AG09309 (cell line): Measurements from ENCODE around the gene CETN1.

Source experiments
- DNase-seq: peaks from one replicate; pipeline ENCODE4 v3.0.0-alpha.2; 2010; ENCODE audit warnings: low read depth
- H3K4me3 ChIP-seq: 2 replicates; pipeline ENCODE4 v1.5.1; 2011; ENCODE audit warnings: mild to moderate bottlenecking, low read depth, low read length, moderate library complexity; ENCODE audit not compliant: control insufficient read depth
- TF ChIP-seq, protein P1 (sequence below): IDR thresholded peaks from 2 replicates; pipeline ENCODE4 v1.5.1; 2011; ENCODE audit warnings: mild to moderate bottlenecking, low read depth, low read length, inconsistent platforms; ENCODE audit not compliant: insufficient read depth, control insufficient read depth; ENCODE audit errors: missing control alignments

CETN1 gene

DNA sequence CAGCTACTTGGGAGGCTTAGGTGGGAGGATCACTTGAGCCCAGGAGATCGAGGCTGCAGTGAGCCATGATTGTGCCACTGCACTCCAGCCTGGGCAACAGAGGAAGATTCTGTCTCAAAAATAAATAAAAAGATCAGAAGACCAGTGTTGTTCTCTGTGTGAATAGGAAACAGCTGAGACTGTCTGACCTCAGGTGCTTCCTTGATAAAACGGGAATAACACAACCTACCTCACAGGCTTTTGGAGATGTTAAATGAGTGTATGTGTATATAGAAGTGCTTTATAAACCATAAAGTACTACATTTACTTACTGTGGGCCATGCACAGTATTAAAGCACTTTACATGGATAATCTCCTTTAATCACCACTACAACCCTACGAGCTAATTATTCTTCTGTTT lies 9.9 kb upstream of the CETN1 start:
- H3K4me3 ChIP-seq: no peak overlapping the region
- TF ChIP-seq, protein P1, sequence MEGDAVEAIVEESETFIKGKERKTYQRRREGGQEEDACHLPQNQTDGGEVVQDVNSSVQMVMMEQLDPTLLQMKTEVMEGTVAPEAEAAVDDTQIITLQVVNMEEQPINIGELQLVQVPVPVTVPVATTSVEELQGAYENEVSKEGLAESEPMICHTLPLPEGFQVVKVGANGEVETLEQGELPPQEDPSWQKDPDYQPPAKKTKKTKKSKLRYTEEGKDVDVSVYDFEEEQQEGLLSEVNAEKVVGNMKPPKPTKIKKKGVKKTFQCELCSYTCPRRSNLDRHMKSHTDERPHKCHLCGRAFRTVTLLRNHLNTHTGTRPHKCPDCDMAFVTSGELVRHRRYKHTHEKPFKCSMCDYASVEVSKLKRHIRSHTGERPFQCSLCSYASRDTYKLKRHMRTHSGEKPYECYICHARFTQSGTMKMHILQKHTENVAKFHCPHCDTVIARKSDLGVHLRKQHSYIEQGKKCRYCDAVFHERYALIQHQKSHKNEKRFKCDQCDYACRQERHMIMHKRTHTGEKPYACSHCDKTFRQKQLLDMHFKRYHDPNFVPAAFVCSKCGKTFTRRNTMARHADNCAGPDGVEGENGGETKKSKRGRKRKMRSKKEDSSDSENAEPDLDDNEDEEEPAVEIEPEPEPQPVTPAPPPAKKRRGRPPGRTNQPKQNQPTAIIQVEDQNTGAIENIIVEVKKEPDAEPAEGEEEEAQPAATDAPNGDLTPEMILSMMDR: no peak
- DNase-seq: no peak

DNA sequence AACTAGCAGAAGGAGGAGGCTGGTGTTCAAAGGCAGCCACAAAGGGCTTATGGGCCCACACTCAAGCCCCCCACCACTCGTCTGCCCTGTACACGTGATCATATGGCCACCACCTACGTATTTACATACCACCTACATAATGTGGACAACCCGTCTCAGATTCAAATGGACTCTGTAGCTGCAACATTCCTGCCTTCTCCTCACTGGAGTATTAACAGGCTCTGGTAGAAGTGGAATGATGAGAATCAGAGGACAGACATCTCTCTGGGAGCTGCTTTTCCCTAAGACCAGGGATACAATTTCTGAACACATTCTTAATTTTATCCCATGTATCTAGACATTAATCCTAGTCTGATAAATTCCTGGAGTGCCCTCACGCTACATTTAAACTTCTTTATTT lies 9.5 kb upstream of the CETN1 start:
- TF ChIP-seq, protein P1: no peak
- DNase-seq: no peak
- no peak overlapping the region for H3K4me3 ChIP-seq

DNA sequence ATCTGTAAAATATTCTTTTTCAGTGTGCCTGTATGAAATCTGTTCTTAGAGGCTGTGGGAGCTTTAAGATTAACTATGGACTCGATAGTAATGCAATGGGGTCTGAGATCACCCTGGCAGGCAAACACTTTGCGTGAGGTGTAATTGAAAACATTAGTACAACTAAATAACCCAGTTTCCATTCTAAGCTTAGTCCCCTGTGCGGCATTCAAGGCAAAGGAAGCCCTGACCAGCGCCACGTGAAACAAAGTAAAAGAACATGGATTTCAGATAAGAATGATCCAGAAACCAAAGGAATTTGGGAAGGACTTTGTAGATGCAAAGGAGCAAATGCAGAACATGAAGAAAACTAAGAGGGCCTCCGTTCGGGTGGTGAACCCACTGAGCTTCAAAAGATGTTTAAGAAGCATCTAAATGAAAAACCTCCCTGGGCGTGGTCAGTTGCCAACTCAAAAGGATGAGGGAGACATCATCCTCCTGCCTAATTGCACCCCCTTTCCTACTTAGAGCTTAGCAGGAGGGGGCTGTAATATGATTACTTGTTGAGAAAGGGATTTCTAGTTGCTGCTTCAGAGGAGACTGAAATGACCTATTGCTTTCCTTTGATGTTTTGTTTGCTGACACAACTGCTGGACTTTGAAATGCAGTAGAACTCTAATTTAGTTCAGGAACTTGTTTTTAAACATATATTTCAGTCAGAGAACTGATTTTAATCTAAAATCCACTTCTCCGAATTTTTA lies 7.9 kb upstream of the CETN1 start:
- no peak overlapping the region for H3K4me3 ChIP-seq
- TF ChIP-seq, protein P1: no peak
- no peak for DNase-seq

DNA sequence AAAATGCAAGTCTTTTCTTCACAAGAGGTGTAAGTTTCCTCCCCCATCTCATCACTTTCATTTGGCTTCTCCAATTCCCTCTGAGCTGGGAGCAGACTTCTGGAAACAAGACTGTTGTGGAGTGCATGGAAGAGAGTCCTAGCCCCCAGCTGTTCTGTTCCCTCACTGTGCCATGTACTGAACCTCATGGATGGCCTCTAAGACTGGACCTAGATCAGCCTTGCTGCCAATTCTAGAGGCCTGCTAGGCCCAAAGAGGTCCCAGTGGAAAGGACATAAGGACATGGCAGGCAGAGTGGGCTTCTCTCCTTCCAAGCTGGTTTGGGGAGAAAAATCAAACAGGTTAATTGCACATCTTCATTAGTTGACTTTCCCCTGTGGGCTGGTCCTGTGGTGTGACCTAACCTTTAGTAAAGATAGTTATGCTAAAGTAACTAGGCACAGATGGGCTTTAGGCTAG lies 7.3 kb upstream of the CETN1 start:
- TF ChIP-seq, protein P1: no peak
- no peak for DNase-seq
- H3K4me3 ChIP-seq: no peak overlapping the region

DNA sequence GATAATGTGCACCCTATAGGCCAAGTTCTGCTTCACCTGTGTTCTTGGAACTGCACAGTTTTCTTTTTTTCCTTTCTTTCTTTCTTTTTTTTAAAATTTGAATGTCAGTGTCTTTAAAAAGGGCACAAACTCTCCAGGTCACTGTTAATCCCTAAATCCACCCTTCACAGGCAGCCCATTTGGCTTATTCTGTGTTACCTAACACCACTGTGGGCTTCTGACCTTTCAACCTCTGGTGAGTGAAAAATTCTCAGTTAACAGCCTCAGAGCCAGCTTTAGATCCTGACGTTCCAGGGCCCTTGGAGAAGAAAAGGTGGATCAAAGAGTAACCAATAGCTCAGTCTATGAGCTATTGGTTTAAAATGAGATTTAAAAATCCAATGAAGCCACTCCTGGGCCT lies 6.8 kb upstream of the CETN1 start:
- no peak for DNase-seq
- TF ChIP-seq, protein P1: no peak
- H3K4me3 ChIP-seq: no peak overlapping the region

DNA sequence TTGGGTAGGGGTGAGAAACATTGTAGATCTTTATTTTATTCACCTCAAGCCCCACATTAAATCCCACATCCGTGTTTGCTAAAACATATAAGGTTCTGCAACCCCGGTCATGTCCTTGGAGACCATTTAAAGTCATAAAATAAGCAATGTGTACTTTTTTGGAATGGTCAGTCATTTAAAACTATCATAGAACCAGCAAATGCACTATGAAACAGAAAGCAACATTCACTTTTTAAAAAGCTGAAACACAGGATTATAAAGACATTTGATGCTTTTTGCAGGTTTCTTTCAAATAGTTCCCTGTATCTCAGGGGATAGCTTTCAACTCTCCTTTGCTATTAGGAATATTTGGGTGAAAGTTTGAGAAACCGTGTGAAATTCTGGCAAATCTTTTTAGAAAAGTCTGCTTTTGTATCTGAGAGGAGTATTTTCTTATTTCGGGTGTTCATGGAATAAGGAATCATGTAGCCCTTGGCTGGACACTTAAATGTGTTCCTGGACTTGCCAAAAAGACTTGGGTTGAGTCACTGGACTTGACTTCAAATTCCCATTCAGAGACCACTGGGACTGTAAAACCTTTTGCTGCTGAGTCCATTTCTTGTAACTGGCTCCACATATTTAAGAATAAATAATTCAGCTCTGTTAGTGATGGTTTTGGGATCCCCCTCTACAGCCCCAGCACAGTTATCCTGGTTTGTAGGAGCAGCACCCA lies 5.9 kb upstream of the CETN1 start:
- TF ChIP-seq, protein P1: no peak
- H3K4me3 ChIP-seq: no peak overlapping the region
- no peak for DNase-seq
